ENCODE measurements around the gene GRM1. TPM values are rescaled to one million over a fixed set of nuclear protein-coding genes. Genes with fewer than 3 reads are reported as not detected.

Gene GRM1
- not detected in 2 replicates for total RNA-seq
- long read RNA-seq: 0 reads

DNA sequence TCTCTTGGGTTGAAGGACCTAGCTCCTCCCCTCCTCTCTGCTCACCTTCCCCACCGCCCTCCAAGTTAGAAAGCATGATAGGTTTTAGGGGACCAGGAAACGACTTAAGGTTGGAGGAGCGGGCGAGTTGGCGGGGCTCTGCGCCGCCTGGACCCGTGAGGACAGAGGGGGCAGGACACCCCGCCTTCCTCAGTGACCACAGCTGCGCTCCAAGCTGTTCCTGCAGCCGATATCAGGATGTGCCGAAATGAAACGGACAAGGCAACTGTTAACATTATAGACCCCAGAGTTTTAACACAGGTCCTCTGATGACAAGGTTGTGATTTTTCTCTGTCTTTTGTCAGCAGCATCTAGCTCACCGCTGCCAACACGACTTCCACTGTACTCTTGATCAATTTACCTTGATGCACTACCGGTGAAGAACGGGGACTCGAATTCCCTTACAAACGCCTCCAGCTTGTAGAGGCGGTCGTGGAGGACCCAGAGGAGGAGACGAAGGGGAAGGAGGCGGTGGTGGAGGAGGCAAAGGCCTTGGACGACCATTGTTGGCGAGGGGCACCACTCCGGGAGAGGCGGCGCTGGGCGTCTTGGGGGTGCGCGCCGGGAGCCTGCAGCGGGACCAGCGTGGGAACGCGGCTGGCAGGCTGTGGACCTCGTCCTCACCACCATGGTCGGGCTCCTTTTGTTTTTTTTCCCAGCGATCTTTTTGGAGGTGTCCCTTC lies at the start of gene GRM1:
Gene GRM1, plus strand, starts transcription at position 212 of the 722 bp plus-strand sequence. Its CDS starts 456 bp downstream, at position 668.
- H3K36me3 Mint-ChIP-seq (ENCODE audit: unreplicated experiment): no peaks in the 10 kb centered on the region
- peak within 1 kb of the TSS; percentile 32 for H3K4me3 Mint-ChIP-seq (ENCODE audit: unreplicated experiment)
- peaks cover 10% of the 10 kb centered on the region for H3K27me3 Mint-ChIP-seq (ENCODE audit: unreplicated experiment)
- peaks cover 3% of the 10 kb centered on the region for H3K4me1 Mint-ChIP-seq (ENCODE audit: unreplicated experiment)
- no peak within 1 kb of the TSS for H3K27ac Mint-ChIP-seq (ENCODE audit: unreplicated experiment)
- TF ChIP-seq, protein P1, sequence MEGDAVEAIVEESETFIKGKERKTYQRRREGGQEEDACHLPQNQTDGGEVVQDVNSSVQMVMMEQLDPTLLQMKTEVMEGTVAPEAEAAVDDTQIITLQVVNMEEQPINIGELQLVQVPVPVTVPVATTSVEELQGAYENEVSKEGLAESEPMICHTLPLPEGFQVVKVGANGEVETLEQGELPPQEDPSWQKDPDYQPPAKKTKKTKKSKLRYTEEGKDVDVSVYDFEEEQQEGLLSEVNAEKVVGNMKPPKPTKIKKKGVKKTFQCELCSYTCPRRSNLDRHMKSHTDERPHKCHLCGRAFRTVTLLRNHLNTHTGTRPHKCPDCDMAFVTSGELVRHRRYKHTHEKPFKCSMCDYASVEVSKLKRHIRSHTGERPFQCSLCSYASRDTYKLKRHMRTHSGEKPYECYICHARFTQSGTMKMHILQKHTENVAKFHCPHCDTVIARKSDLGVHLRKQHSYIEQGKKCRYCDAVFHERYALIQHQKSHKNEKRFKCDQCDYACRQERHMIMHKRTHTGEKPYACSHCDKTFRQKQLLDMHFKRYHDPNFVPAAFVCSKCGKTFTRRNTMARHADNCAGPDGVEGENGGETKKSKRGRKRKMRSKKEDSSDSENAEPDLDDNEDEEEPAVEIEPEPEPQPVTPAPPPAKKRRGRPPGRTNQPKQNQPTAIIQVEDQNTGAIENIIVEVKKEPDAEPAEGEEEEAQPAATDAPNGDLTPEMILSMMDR (IDR thresholded peaks at IDR 0.05): no peak
- no peaks in the 10 kb centered on the region for H3K9me3 Mint-ChIP-seq (ENCODE audit: unreplicated experiment)
- no peak for DNase-seq (ENCODE audit: extremely low spot score, unreplicated experiment)

DNA sequence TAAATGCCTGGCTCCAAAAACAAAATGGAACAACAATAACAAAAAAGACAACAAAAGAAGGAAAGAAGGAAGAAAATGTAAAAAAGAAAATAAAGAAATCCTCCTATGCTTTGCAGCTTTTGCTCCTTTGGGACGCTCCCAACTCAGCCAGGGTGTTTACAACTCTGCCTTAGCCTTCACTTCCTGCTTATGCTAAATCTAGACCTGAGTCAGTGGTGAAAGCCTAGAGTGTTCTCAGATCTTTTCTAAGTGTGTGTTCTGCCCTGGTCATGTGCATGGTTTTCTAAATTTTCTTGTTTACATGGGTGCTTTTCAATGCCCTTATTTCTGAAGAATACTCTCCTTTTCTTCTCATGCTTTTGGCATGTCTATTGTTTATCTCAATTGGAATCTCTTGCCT lies 19.5 kb upstream of the GRM1 start:
- H3K36me3 Mint-ChIP-seq (ENCODE audit: unreplicated experiment): no peaks in the 10 kb centered on the region

DNA sequence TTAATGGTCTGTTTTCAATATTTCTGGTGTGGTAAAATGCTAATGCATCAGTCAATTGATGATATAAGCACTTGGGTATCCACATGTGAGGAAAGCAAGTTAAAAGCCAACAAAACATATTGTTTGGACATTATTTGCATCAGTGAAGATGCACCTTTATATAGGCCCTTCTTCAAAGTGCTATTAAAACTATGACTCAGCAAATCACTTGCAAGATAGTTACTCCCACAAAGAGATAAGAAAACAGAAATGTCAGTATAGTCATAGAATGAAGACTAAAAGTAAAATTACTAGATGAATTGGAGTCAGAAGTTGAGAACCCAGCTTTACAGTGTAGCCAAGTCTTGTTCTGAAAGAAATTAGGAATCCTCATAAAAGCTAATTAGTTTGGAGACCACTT lies 14.6 kb upstream of the GRM1 start:
- H3K4me3 Mint-ChIP-seq (ENCODE audit: unreplicated experiment): no peak overlapping the region
- H3K4me1 Mint-ChIP-seq (ENCODE audit: unreplicated experiment): no peaks in the 10 kb centered on the region
- TF ChIP-seq, protein P1 (IDR thresholded peaks at IDR 0.05): no peak
- H3K27ac Mint-ChIP-seq (ENCODE audit: unreplicated experiment): no peak overlapping the region
- DNase-seq (ENCODE audit: extremely low spot score, unreplicated experiment): no peak
- H3K27me3 Mint-ChIP-seq (ENCODE audit: unreplicated experiment): no peaks in the 10 kb centered on the region
- peaks cover 5% of the 10 kb centered on the region for H3K9me3 Mint-ChIP-seq (ENCODE audit: unreplicated experiment)
- H3K36me3 Mint-ChIP-seq (ENCODE audit: unreplicated experiment): no peaks in the 10 kb centered on the region

More for the DNA sequence above, 19.5 kb upstream of the GRM1 start:
- Mint-ChIP-seq H3K4me3 (ENCODE audit: unreplicated experiment) (no peak overlapping the region), H3K27ac (ENCODE audit: unreplicated experiment) (no peak overlapping the region), H3K27me3 (ENCODE audit: unreplicated experiment) (peaks cover 3% of the 10 kb centered on the region), H3K4me1 (ENCODE audit: unreplicated experiment) (no peaks in the 10 kb centered on the region), H3K9me3 (ENCODE audit: unreplicated experiment) (peaks cover 11% of the 10 kb centered on the region)
- no peak for DNase-seq (ENCODE audit: extremely low spot score, unreplicated experiment)
- TF ChIP-seq, protein P1 (IDR thresholded peaks at IDR 0.05): no peak

DNA sequence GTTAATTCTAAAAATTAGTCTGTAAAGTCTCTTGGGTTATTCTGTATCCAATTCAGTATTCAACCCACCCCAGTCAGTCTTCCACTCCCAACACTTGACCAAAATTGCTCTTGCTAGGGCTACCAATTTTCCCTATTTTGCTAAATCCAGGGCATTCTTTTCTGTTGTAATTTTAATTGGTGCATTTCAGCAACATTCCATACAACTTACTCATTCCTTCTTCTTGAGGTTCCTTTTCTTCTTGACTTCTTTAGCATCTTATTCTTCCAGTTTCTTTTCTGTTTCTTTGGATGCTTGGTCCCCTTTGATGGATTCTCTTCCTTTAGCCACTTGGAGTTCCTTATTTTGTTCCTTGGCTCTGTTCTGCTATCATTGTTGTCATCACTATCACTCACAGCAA lies 11.2 kb upstream of the GRM1 start:
- Mint-ChIP-seq H3K27ac (ENCODE audit: unreplicated experiment) (no peak overlapping the region), H3K4me1 (ENCODE audit: unreplicated experiment) (no peaks in the 10 kb centered on the region), H3K4me3 (ENCODE audit: unreplicated experiment) (no peak overlapping the region), H3K27me3 (ENCODE audit: unreplicated experiment) (peaks cover 3% of the 10 kb centered on the region), H3K9me3 (ENCODE audit: unreplicated experiment) (no peaks in the 10 kb centered on the region), H3K36me3 (ENCODE audit: unreplicated experiment) (no peaks in the 10 kb centered on the region)
- DNase-seq (ENCODE audit: extremely low spot score, unreplicated experiment): no peak
- TF ChIP-seq, protein P1 (IDR thresholded peaks at IDR 0.05): no peak

DNA sequence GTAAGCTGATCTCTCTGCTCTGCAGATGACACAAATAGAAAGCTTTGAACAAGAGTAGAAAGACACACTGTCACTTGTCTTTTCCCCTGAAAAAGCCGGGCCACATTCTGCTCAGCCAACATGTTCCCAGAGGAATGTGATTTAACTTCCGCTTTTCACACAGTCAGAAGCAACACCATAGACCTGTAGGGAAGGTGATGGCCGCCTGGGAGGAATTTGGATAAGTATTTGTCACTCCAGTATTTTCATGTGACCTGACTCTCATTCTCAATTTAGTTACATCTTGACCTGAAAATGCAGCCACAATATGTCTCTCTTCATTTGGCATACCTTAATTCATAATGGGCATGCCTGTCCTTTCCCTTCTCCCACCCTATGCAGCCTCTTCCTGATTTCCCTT lies 2.0 kb upstream of the GRM1 start:
- Mint-ChIP-seq H3K36me3 (ENCODE audit: unreplicated experiment) (no peaks in the 10 kb centered on the region), H3K4me3 (ENCODE audit: unreplicated experiment) (no peak overlapping the region), H3K4me1 (ENCODE audit: unreplicated experiment) (peaks cover 3% of the 10 kb centered on the region), H3K27ac (ENCODE audit: unreplicated experiment) (no peak overlapping the region), H3K27me3 (ENCODE audit: unreplicated experiment) (peaks cover 5% of the 10 kb centered on the region), H3K9me3 (ENCODE audit: unreplicated experiment) (no peaks in the 10 kb centered on the region)
- no peak for DNase-seq (ENCODE audit: extremely low spot score, unreplicated experiment)
- TF ChIP-seq, protein P1 (IDR thresholded peaks at IDR 0.05): no peak
